ENCODE results near the gene DSC3.

DNA sequence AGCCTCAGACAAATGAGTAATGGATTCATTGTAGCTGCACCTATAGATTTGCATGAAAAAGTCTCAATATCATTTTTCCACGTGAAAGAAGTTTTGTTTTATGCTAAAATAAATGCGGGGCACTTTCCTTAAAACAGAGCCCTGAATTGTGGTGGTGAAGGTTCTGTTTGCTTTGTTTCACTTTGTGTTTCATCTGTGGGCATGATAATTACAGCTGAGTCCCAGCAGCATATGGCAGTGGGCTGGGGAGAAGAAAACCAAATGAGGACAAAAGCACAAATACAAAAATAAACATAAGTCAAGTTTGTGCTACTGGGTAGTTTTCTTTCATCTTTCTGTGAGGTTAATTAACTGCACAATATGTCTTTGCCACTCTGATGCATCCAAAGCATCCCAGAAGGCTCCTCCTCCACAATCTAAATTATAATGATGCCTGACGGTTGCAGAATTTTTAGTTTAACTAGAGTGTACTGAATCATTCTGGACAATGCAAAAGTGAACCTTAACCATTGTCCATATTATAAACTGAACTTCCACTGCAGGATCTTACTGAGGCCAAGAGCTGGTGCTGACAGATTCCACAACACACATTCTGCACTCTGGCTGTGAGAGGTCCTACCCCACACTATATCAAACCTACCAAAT, 97.6 kb downstream of the DSC3 start:
- no peak for TF ChIP-seq POLR2A (IDR thresholded peaks at IDR 0.05)
- TF ChIP-seq, protein P1, sequence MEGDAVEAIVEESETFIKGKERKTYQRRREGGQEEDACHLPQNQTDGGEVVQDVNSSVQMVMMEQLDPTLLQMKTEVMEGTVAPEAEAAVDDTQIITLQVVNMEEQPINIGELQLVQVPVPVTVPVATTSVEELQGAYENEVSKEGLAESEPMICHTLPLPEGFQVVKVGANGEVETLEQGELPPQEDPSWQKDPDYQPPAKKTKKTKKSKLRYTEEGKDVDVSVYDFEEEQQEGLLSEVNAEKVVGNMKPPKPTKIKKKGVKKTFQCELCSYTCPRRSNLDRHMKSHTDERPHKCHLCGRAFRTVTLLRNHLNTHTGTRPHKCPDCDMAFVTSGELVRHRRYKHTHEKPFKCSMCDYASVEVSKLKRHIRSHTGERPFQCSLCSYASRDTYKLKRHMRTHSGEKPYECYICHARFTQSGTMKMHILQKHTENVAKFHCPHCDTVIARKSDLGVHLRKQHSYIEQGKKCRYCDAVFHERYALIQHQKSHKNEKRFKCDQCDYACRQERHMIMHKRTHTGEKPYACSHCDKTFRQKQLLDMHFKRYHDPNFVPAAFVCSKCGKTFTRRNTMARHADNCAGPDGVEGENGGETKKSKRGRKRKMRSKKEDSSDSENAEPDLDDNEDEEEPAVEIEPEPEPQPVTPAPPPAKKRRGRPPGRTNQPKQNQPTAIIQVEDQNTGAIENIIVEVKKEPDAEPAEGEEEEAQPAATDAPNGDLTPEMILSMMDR (IDR thresholded peaks at IDR 0.05) = no peak
- TF ChIP-seq POLR2AphosphoS5 (IDR thresholded peaks at IDR 0.05) = no peak
